Type B pancreatic cell (in vitro differentiated cells): Measurements from ENCODE around the gene GPBAR1. TPM values are rescaled to one million over a fixed set of nuclear protein-coding genes. Genes with fewer than 3 reads are reported as not detected.

Experiments
- DNase-seq: peaks from one replicate; pipeline ENCODE4 v3.0.0; 2021; ENCODE audit warnings: mixed read lengths; ENCODE audit not compliant: unreplicated experiment; ENCODE audit errors: extremely low spot score
- H3K27ac Mint-ChIP-seq: 2 replicates; pipeline ENCODE4 v1.8.0; 2021; ENCODE audit warnings: mild to moderate bottlenecking, mixed read lengths
- H3K27me3 Mint-ChIP-seq: 2 replicates; pipeline ENCODE4 v1.8.0; 2021; ENCODE audit warnings: mixed read lengths
- H3K36me3 Mint-ChIP-seq: 2 replicates; pipeline ENCODE4 v1.8.0; 2021; ENCODE audit warnings: mixed read lengths
- H3K4me1 Mint-ChIP-seq: one replicate; pipeline ENCODE4 v1.8.0; 2021; ENCODE audit warnings: mixed read lengths; ENCODE audit not compliant: unreplicated experiment
- H3K4me3 Mint-ChIP-seq: 2 replicates; pipeline ENCODE4 v1.8.0; 2021; ENCODE audit warnings: mild to moderate bottlenecking, mixed read lengths
- H3K9me3 Mint-ChIP-seq: 2 replicates; pipeline ENCODE4 v1.8.0; 2021; ENCODE audit warnings: mixed read lengths
- total RNA-seq: library from RNA; stranded (reverse); gene quantifications from 2 replicates; pipeline ENCODE4 v1.2.1, GENCODE V29; 2021; ENCODE audit warnings: low replicate concordance
- TF ChIP-seq, protein P1 (sequence below): fragments of 200-600 bp; sonication (generic); conservative IDR thresholded peaks from 2 replicates; pipeline ENCODE4 v1.5.0; 2021; ENCODE audit warnings: antibody characterized with exemption, mild to moderate bottlenecking

Gene GPBAR1
- total RNA-seq, 1 donor from 2014 or later, result 2.1 TPM

GRCh38 chr2:218233543-218233942, 27.3 kb upstream of the GPBAR1 start:
- H3K36me3 Mint-ChIP-seq, result peaks cover 39% of the 10 kb centered on the region
- no peaks in the 10 kb centered on the region for H3K9me3 Mint-ChIP-seq
- no peak overlapping the region for H3K4me3 Mint-ChIP-seq
- no peak overlapping the region for H3K27ac Mint-ChIP-seq
- TF ChIP-seq, protein P1, sequence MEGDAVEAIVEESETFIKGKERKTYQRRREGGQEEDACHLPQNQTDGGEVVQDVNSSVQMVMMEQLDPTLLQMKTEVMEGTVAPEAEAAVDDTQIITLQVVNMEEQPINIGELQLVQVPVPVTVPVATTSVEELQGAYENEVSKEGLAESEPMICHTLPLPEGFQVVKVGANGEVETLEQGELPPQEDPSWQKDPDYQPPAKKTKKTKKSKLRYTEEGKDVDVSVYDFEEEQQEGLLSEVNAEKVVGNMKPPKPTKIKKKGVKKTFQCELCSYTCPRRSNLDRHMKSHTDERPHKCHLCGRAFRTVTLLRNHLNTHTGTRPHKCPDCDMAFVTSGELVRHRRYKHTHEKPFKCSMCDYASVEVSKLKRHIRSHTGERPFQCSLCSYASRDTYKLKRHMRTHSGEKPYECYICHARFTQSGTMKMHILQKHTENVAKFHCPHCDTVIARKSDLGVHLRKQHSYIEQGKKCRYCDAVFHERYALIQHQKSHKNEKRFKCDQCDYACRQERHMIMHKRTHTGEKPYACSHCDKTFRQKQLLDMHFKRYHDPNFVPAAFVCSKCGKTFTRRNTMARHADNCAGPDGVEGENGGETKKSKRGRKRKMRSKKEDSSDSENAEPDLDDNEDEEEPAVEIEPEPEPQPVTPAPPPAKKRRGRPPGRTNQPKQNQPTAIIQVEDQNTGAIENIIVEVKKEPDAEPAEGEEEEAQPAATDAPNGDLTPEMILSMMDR, result no peak
- DNase-seq, result no peak
- H3K4me1 Mint-ChIP-seq, result no peaks in the 10 kb centered on the region
- H3K27me3 Mint-ChIP-seq, result no peaks in the 10 kb centered on the region

DNA sequence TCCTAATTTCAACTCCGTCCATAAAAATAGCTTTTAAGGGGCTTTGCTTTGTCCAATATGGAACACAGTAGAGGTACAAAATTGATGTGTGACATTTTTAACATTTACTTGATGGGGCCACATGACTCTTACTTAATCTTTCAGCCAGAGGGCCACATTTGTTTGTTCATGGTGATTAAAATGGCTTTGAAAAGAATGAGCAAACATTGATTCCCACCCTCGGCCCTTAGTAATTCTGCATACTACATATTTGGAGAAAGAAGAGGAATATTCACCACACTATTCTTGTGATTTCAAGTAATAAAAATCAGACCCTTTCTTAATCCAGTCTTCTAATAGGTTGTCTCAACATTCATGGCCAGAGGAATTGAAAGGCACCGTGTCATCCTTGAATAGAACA, 26.3 kb upstream of the GPBAR1 start:
- no peaks in the 10 kb centered on the region for H3K4me1 Mint-ChIP-seq
- TF ChIP-seq, protein P1, result no peak
- H3K27ac Mint-ChIP-seq, result peak overlapping the region; percentile 12
- H3K36me3 Mint-ChIP-seq, result peaks cover 41% of the 10 kb centered on the region
- DNase-seq, result no peak
- H3K27me3 Mint-ChIP-seq, result no peaks in the 10 kb centered on the region
- no peaks in the 10 kb centered on the region for H3K9me3 Mint-ChIP-seq
- H3K4me3 Mint-ChIP-seq, result no peak overlapping the region

DNA sequence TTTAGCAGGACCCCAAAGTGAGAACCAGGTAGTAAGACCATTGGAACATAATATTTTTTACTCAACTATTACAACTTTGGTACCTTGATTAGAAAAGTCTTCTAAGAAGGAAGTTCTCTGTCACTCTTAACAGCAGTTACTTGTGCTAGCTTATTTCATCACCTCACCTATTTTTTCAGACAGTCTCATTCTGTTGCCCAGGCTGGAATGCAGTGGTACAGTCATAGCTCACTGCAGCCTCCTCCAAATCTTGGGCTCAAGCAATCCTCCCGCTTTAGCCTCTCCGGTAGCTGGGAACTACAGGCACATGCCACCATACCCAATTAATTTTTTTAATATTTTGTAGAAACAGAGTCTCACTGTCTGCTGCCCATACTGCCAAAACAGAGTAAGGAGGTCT, 25.8 kb upstream of the GPBAR1 start:
- H3K27me3 Mint-ChIP-seq, result no peaks in the 10 kb centered on the region
- no peak overlapping the region for H3K27ac Mint-ChIP-seq
- peaks cover 41% of the 10 kb centered on the region for H3K36me3 Mint-ChIP-seq
- H3K4me3 Mint-ChIP-seq, result no peak overlapping the region
- TF ChIP-seq, protein P1, result no peak
- no peaks in the 10 kb centered on the region for H3K9me3 Mint-ChIP-seq
- H3K4me1 Mint-ChIP-seq, result no peaks in the 10 kb centered on the region
- no peak for DNase-seq

- DNase-seq, result no peak
- H3K9me3 Mint-ChIP-seq, result no peaks in the 10 kb centered on the region
- no peaks in the 10 kb centered on the region for H3K4me1 Mint-ChIP-seq
- H3K36me3 Mint-ChIP-seq, result peaks cover 31% of the 10 kb centered on the region
- no peaks in the 10 kb centered on the region for H3K27me3 Mint-ChIP-seq
- no peak overlapping the region for H3K27ac Mint-ChIP-seq
- TF ChIP-seq, protein P1, result no peak
- no peak overlapping the region for H3K4me3 Mint-ChIP-seq
Observed at GRCh38 chr2:218236829-218237228, 24.0 kb upstream of the GPBAR1 start.

DNA sequence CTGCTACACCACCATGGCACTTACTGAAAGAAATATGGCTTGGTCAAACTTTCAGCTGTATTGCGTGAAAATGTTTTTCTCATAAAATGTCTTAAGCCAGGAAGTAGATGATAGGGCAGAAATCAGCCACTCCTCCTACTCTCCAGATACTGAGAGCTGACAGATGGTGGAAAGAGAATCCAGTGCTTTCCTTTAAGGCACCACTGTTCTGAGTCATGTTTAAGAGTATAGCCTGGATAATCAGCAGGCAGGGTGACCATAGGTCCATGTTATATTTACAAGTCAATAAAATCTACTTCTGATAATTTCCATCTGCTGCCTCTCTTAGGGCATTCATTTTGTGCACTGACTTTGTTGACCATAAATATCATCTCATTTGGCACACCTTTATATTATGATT, 21.9 kb upstream of the GPBAR1 start:
- H3K27ac Mint-ChIP-seq, result no peak overlapping the region
- H3K36me3 Mint-ChIP-seq, result peaks cover 25% of the 10 kb centered on the region
- H3K27me3 Mint-ChIP-seq, result no peaks in the 10 kb centered on the region
- no peak for DNase-seq
- no peaks in the 10 kb centered on the region for H3K9me3 Mint-ChIP-seq
- H3K4me3 Mint-ChIP-seq, result no peak overlapping the region
- H3K4me1 Mint-ChIP-seq, result no peaks in the 10 kb centered on the region
- TF ChIP-seq, protein P1, result no peak

GRCh38 chr2:218244204-218244603, 16.6 kb upstream of the GPBAR1 start:
- Mint-ChIP-seq H3K27ac (peak overlapping the region; percentile 86), H3K27me3 (no peaks in the 10 kb centered on the region), H3K36me3 (peaks cover 19% of the 10 kb centered on the region), H3K9me3 (no peaks in the 10 kb centered on the region), H3K4me3 (peak overlapping the region; percentile 65), H3K4me1 (peaks cover 8% of the 10 kb centered on the region)
- TF ChIP-seq, protein P1, result no peak
- no peak for DNase-seq
